ENCODE results near the gene SYNDIG1.

Gene SYNDIG1

GRCh38 chr20:24448170-24448569 lies 21.3 kb upstream of the SYNDIG1 start:
- DNase-seq (ENCODE audit: low read depth) = no peak

GRCh38 chr20:24449026-24449720 lies 20.3 kb upstream of the SYNDIG1 start:
- DNase-seq (ENCODE audit: low read depth) = no peak

- no peak for DNase-seq (ENCODE audit: low read depth)
Observed at GRCh38 chr20:24450177-24450576, 19.3 kb upstream of the SYNDIG1 start.

- DNase-seq (ENCODE audit: low read depth) = no peak
Observed at GRCh38 chr20:24450624-24451376, 18.6 kb upstream of the SYNDIG1 start.

- no peak for DNase-seq (ENCODE audit: low read depth)
Observed at GRCh38 chr20:24451428-24451827, 18.0 kb upstream of the SYNDIG1 start.

GRCh38 chr20:24452016-24452415 lies 17.4 kb upstream of the SYNDIG1 start:
- DNase-seq (ENCODE audit: low read depth) = no peak

GRCh38 chr20:24452498-24453127 lies 16.8 kb upstream of the SYNDIG1 start:
- no peak for DNase-seq (ENCODE audit: low read depth)

GRCh38 chr20:24453869-24454268 lies 15.6 kb upstream of the SYNDIG1 start:
- no peak for DNase-seq (ENCODE audit: low read depth)

- no peak for DNase-seq (ENCODE audit: low read depth)
Observed at GRCh38 chr20:24455081-24455480, 14.3 kb upstream of the SYNDIG1 start.

- no peak for DNase-seq (ENCODE audit: low read depth)
Observed at GRCh38 chr20:24456398-24456781, 13.0 kb upstream of the SYNDIG1 start.

- no peak for DNase-seq (ENCODE audit: low read depth)
Observed at GRCh38 chr20:24458436-24458835, 11.0 kb upstream of the SYNDIG1 start.

GRCh38 chr20:24459733-24460132 lies 9.7 kb upstream of the SYNDIG1 start:
- no peak for DNase-seq (ENCODE audit: low read depth)

GRCh38 chr20:24460712-24461111 lies 8.7 kb upstream of the SYNDIG1 start:
- no peak for DNase-seq (ENCODE audit: low read depth)

GRCh38 chr20:24461848-24462247 lies 7.6 kb upstream of the SYNDIG1 start:
- no peak for DNase-seq (ENCODE audit: low read depth)

- no peak for DNase-seq (ENCODE audit: low read depth)
Observed at GRCh38 chr20:24462460-24463010, 6.9 kb upstream of the SYNDIG1 start.

- no peak for DNase-seq (ENCODE audit: low read depth)
Observed at GRCh38 chr20:24465159-24465558, 4.3 kb upstream of the SYNDIG1 start.

- no peak for DNase-seq (ENCODE audit: low read depth)
Observed at GRCh38 chr20:24465730-24466129, 3.7 kb upstream of the SYNDIG1 start.

GRCh38 chr20:24468401-24469115 lies 871 bp upstream of the SYNDIG1 start:
- no peak for DNase-seq (ENCODE audit: low read depth)

- no peak for DNase-seq (ENCODE audit: low read depth)
Observed at GRCh38 chr20:24469894-24470745, 691 bp downstream of the SYNDIG1 start.

- no peak for DNase-seq (ENCODE audit: low read depth)
Observed at GRCh38 chr20:24470746-24471582, 1.5 kb downstream of the SYNDIG1 start.
